Activated naive CD8-positive, alpha-beta T cell treated with anti-CD3 and anti-CD28 coated beads, Interleukin-2, amount 50 U/mL, for 24 hours (primary cell): ENCODE results near the gene PIP4K2C.
"Not testable (repeated sequence)": the region's sequence is repeated elsewhere in the genome, so short reads cannot be mapped to it uniquely, and the experiment has no call there.

Experiments
- ATAC-seq: fragments of 150-1000 bp; cut with Tn5 transposase; one replicate; pipeline ENCODE4 v1.10.0; 2021
- DNase-seq: peaks from one replicate; pipeline ENCODE4 v3.0.0; 2021
- H3K27ac Mint-ChIP-seq: one replicate; pipeline ENCODE4 v1.8.0; 2021; ENCODE audit warnings: mild to moderate bottlenecking, mixed read lengths
- H3K27me3 Mint-ChIP-seq: one replicate; pipeline ENCODE4 v1.8.0; 2021; ENCODE audit warnings: mixed read lengths
- H3K36me3 Mint-ChIP-seq: one replicate; pipeline ENCODE4 v1.8.0; 2021; ENCODE audit warnings: low read depth, mixed read lengths
- H3K4me1 Mint-ChIP-seq: one replicate; pipeline ENCODE4 v1.8.0; 2021; ENCODE audit warnings: mixed read lengths
- H3K4me3 Mint-ChIP-seq: one replicate; pipeline ENCODE4 v1.8.0; 2021; ENCODE audit warnings: mild to moderate bottlenecking, moderate library complexity, mixed read lengths
- H3K9me3 Mint-ChIP-seq: one replicate; pipeline ENCODE4 v1.8.0; 2021; ENCODE audit warnings: mixed read lengths

The PIP4K2C gene

DNA sequence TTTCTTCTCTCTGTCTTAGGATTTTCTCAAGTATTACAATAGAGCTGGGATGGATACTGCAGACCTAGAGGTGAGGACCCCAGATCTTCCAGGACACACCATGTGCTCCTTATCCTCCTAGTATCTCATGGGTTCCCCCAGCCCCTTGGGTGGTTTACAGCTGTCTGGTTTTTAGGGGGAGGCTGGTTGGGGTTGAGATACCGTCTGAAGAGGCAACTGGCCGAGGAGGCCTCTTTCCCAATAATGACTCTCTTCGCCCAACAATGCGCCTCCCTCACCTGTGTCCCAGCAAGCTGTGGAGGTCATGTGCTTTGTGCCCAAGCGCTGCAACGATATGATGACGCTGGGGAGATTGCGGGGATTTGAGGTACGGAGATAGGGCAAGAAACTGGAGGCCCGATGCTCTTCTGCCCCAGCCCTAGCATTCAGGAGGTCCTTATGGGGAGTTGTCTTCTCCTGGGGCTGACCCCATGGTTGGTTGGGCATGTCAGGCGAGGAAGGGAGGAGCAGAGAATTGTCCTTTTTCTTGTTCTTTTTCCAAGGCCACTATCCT, 24.0 kb downstream of the PIP4K2C start:
- Mint-ChIP-seq H3K27ac (no peak overlapping the region), H3K4me3 (no peak overlapping the region), H3K4me1 (peaks cover 12% of the 10 kb centered on the region), H3K9me3 (no peaks in the 10 kb centered on the region), H3K36me3 (no peaks in the 10 kb centered on the region), H3K27me3 (peaks cover 49% of the 10 kb centered on the region)
- ATAC-seq (no peak), DNase-seq (no peak)

DNA sequence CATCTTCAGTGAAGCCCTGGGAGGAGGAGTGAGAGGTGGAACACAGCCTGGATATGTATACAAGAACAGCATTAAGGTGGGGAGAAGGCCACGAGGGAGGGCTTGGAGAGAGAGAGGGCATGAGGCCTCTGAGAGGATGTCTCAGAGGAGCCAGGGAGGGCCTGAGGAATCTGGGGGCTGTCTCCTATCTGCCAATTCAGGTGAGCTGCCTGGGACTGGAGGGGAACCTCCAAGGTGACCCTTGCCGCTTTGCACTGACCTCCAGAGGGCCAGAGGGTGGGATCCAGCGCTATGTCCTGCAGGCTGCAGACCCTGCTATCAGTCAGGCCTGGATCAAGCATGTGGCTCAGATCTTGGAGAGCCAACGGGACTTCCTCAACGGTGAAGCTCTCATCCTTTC, 24.6 kb downstream of the PIP4K2C start:
- no peak for DNase-seq
- Mint-ChIP-seq H3K27me3 (peaks cover 51% of the 10 kb centered on the region), H3K9me3 (no peaks in the 10 kb centered on the region), H3K36me3 (no peaks in the 10 kb centered on the region), H3K4me1 (peaks cover 12% of the 10 kb centered on the region), H3K27ac (no peak overlapping the region), H3K4me3 (no peak overlapping the region)
- ATAC-seq: no peak

DNA sequence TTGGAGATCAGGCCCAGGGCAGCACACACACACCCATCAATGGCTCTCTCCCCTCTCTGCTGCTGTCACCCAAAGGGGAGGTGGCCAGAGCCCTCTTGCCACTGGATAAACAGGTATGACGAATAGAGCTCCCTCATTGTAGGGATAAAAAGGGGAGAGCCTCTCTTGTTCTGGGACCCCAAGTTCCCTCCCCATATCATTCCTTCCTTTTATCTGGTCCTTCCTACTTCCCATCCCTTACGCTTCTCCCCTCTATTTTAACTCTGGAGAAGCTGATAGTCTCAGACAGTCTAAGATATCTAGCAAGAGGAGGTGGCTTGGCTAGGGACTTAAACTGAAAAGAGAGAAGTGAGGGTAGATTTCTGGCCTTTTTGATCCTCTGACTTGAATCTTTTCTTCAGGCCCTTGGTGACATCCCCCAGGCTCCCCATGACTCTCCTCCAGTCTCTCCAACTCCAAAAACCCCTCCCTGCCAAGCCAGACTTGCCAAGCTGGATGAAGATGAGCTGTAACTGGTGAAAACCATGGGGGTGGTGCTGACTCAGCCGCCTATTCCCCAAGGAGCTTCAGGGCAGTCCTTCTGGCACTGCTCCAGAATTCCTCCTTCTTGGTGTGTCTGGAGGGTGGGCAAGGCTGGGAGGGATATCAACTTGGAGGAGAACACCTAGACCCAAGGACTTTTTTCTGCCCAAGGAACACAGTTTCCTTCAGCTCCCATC, 25.6 kb downstream of the PIP4K2C start:
- Mint-ChIP-seq H3K36me3 (no peaks in the 10 kb centered on the region), H3K4me1 (peaks cover 17% of the 10 kb centered on the region), H3K27ac (no peak overlapping the region), H3K4me3 (no peak overlapping the region), H3K27me3 (peaks cover 59% of the 10 kb centered on the region), H3K9me3 (no peaks in the 10 kb centered on the region)
- DNase-seq: no peak
- ATAC-seq: no peak

DNA sequence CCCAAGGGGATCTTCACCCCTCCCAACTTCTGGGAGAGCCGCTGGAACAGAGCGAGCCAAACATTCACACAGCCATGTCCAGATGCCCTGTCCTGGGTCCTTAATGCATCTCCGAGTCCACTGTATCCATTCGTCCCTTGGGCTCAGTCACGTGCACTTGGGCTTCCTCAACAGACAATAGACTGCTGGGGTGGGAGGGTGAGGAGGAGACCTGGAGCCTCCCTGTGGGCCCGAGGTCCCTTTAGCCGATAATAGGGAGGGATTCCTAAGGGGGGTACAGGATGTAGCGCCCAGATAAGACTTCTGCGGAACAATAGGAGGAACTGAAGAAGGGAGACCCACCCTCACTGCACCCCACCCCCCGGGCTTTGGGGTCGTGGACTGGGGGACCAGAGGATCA, 26.9 kb downstream of the PIP4K2C start:
- Mint-ChIP-seq H3K4me1 (peaks cover 24% of the 10 kb centered on the region), H3K4me3 (no peak overlapping the region), H3K36me3 (no peaks in the 10 kb centered on the region), H3K27me3 (peaks cover 71% of the 10 kb centered on the region), H3K27ac (no peak overlapping the region), H3K9me3 (no peaks in the 10 kb centered on the region)
- ATAC-seq (no peak), DNase-seq (no peak)

DNA sequence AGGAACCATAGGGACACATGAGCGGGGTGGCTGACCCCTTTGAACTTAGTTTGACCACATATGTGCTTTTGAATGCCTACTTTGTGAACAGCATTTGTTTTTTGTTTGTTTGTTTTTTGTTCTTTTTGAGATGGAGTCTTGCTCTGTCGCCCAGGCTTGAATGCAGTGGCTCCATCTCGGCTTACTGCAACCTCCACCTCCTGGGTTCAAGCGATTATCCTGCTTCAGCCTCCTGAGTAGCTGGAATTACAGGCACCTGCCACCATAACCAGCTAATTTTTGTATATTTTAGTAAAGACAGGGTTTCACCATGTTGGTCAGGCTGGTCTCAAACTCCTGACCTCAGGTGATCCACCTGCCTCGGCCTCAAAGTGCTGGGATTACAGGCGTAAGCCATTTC, 27.4 kb downstream of the PIP4K2C start:
- not testable (repeated sequence) for ATAC-seq, H3K4me3 Mint-ChIP-seq, H3K9me3 Mint-ChIP-seq, H3K27ac Mint-ChIP-seq, H3K36me3 Mint-ChIP-seq, DNase-seq
- Mint-ChIP-seq H3K27me3 (peaks cover 75% of the 10 kb centered on the region), H3K4me1 (peaks cover 24% of the 10 kb centered on the region)

DNA sequence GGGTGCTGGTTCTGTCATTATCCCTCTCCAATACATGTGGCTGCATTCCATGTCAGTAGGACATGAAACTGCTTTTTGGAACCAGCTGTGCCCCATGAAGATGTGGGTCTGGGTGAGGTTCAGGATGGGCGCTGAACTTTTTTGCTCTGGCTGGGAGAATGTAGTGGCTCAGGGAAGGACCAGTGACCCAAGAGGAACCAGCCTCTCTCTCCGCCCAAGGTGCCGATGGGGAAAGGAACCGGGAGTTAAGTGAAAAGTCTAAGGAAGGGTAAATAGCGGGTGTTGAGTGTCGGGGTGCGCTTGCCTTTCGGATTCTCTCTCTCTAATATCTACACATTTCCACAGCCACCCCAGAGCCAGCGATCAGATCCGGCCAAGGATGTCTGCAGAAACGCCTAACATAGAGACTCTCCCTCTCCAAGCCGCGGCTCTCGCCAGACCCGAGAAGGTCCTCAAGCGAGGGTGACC, 28.0 kb downstream of the PIP4K2C start:
- peaks cover 24% of the 10 kb centered on the region for H3K4me1 Mint-ChIP-seq
- H3K4me3 Mint-ChIP-seq: no peak overlapping the region
- peaks cover 80% of the 10 kb centered on the region for H3K27me3 Mint-ChIP-seq

DNA sequence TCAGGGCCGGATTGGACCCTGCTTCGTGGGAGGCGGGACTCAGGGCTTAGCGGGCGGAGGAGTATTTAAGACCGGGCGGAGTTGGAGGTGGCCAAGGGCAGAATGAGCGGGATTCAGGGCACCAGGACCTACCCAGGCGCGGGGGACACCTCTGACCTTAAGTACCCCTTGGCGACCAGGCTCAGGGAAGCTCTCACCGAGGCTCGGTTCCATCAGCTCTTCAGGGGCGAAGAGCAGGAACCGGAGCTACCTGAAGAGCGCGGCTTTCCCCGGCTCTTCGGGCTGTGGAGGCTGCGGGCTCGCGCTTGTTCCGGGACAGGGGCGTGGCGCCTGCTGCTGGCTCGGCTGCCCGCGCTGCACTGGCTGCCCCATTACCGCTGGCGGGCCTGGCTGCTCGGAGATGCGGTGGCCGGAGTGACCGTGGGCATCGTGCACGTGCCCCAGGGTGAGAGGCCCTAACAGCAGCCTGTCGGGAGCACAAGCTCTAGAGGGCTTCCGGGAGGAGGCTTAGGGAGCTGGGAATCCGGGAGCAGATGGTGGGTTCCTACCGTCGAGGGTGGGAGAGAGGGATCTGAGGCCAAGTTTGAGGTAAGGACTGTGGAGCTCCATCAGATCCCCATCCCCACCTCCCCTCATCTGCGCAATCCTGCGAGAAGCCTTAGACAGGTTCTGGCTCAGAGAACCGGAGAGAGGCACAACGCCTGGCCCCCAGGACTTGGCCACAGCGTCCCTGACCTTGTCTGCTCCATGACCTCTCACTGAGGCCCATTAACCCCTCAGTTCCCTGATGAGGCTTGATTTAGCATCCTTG, 28.6 kb downstream of the PIP4K2C start:
- H3K9me3 Mint-ChIP-seq: no peaks in the 10 kb centered on the region
- no peaks in the 10 kb centered on the region for H3K36me3 Mint-ChIP-seq
- H3K4me3 Mint-ChIP-seq: no peak overlapping the region
- H3K4me1 Mint-ChIP-seq: peaks cover 24% of the 10 kb centered on the region
- no peak for ATAC-seq
- H3K27ac Mint-ChIP-seq: no peak overlapping the region
- peaks cover 87% of the 10 kb centered on the region for H3K27me3 Mint-ChIP-seq
- DNase-seq: no peak

More for the DNA sequence above, 28.0 kb downstream of the PIP4K2C start:
- no peak for DNase-seq
- no peaks in the 10 kb centered on the region for H3K36me3 Mint-ChIP-seq
- no peak overlapping the region for H3K27ac Mint-ChIP-seq
- no peaks in the 10 kb centered on the region for H3K9me3 Mint-ChIP-seq
- ATAC-seq: no peak

DNA sequence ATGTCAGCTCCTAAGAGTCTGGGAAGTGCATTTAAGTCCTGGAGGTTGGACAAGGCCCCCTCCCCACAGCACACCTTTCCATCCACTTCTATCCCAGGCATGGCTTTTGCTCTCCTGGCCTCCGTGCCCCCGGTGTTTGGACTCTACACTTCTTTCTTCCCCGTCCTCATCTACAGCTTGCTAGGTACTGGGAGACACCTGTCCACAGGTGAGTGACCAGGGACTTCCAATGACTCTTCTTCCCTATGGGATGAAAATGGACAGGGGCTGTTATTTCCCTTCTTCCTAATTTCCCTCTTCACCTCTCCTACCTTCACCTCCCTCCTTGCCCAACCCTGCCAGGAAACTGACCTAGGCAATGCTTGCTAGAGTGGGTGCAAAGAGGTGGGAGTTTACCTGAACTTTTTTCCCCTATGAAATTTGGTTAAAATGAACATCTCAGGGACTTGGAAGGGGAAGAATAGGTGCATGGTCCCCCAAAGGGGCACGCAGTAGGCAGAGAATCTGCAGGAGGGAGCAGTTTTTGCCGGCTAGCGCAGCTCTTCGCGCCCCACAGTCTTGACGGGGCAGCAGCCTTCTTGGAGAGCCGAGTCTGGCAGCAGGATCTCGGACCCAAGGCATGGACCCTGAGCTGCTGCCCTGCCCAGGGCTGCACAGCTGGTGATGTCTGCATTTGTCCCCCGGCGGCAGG, 29.4 kb downstream of the PIP4K2C start:
- Mint-ChIP-seq H3K27ac (no peak overlapping the region), H3K36me3 (no peaks in the 10 kb centered on the region), H3K4me3 (peak overlapping the region; percentile 75), H3K9me3 (no peaks in the 10 kb centered on the region), H3K4me1 (peaks cover 24% of the 10 kb centered on the region), H3K27me3 (peaks cover 92% of the 10 kb centered on the region)
- DNase-seq (no peak), ATAC-seq (no peak)

DNA sequence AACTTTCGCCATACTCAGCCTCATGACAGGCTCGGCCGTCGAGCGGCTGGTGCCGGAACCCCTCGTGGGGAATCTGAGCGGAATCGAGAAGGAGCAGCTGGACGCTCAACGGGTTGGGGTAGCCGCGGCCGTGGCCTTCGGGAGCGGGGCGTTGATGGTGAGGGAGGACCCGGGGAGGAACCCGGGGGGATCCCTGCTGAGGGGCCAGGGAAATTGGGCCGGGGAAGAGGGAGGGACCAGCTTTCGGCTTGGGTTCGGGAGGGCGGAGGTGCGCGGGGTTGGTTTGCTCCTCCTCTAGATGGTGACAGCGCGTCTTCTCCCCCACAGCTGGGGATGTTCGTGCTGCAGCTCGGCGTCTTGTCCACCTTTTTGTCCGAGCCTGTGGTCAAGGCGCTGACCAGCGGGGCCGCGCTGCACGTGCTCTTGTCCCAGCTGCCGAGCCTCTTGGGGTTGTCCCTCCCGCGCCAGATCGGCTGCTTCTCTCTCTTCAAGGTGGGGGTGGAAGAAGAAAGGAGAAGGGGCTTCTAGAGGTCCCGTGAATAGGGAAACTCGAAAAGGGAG, 30.0 kb downstream of the PIP4K2C start:
- H3K9me3 Mint-ChIP-seq: no peaks in the 10 kb centered on the region
- no peak for ATAC-seq
- H3K4me1 Mint-ChIP-seq: peaks cover 24% of the 10 kb centered on the region
- peak overlapping the region; percentile 75 for H3K4me3 Mint-ChIP-seq
- peaks cover 93% of the 10 kb centered on the region for H3K27me3 Mint-ChIP-seq
- no peaks in the 10 kb centered on the region for H3K36me3 Mint-ChIP-seq
- H3K27ac Mint-ChIP-seq: no peak overlapping the region
- peak; percentile 34 for DNase-seq

DNA sequence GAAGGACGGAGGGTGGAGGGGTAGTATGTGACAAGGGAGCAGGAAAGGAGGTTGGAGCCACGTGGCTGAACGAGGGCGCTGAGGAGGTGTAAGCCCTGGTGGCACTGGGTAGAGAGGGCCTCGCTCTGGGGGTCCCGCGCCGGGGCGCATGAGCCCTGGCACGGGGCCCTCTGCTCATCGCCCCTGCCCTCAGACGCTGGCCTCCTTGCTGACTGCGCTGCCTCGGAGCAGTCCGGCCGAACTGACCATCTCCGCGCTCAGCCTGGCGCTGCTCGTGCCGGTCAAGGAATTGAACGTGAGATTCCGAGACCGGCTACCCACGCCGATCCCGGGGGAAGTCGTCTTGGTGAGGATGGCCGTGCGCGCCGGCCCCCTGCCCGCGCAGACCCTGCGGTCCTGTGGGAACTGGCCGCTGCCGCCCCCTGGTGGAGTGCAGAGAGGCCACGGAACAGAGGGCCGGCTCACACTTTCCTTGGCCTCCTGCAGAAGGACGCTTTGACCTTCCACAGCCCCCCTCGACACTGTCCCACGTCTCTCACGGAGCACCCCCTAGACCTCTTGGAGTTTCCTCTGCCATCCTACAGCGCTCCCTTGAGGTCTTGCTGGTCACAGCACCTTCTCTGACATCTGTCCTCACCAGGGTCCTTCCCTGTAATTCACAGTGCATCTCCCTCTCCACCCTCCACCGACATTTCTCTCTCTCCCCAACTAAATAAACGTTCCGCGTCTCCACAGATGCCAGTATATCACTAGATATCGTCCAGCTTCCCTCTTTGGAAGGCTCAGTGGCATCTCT, 30.7 kb downstream of the PIP4K2C start:
- H3K4me3 Mint-ChIP-seq: peak overlapping the region; percentile 75
- H3K27me3 Mint-ChIP-seq: peaks cover 93% of the 10 kb centered on the region
- DNase-seq: peak; percentile 78
- ATAC-seq: peak; percentile 73
- no peak overlapping the region for H3K27ac Mint-ChIP-seq
- H3K36me3 Mint-ChIP-seq: no peaks in the 10 kb centered on the region
- H3K4me1 Mint-ChIP-seq: peaks cover 29% of the 10 kb centered on the region
- no peaks in the 10 kb centered on the region for H3K9me3 Mint-ChIP-seq

DNA sequence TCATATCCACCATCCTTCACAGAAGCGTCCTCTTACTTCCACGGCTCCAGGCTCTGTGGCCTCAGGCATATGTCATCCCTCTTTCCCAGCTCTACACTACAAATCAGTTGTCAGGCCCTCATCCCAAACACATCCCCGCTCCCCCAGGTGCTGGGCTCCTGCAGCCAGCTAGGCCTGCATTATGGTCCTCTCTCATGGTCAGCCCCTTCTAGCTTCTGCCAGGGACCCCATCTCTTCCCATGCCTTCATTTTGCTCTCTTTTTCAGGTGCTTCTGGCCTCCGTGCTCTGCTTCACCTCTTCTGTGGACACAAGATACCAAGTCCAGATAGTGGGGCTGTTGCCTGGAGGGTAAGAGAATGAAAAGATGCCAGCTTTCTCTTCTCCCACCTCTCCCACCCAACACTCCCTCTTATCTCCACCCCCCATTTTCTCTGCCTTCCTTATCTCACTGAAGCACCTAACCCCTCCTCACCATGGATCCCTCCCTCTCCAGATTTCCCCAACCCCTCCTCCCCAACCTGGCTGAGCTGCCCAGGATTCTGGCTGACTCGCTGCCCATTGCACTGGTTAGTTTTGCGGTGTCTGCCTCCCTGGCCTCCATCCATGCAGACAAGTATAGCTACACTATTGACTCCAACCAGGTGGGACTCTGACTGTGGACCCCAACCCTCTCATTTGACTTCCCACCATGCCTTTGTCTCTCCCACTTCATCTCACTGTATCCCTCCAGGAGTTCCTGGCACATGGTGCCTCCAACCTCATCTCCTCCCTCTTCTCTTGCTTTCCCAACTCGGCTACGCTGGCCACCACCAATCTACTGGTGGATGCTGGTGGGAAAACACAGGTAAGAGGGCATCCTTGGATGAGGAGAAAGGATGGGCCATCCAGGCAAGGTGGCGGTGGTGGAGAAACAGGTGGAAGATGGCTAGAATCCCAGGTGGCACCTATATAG, 31.6 kb downstream of the PIP4K2C start:
- no peak for ATAC-seq
- Mint-ChIP-seq H3K9me3 (no peaks in the 10 kb centered on the region), H3K4me1 (peaks cover 33% of the 10 kb centered on the region), H3K27me3 (peaks cover 96% of the 10 kb centered on the region), H3K4me3 (peak overlapping the region; percentile 75), H3K27ac (no peak overlapping the region), H3K36me3 (no peaks in the 10 kb centered on the region)
- no peak for DNase-seq

DNA sequence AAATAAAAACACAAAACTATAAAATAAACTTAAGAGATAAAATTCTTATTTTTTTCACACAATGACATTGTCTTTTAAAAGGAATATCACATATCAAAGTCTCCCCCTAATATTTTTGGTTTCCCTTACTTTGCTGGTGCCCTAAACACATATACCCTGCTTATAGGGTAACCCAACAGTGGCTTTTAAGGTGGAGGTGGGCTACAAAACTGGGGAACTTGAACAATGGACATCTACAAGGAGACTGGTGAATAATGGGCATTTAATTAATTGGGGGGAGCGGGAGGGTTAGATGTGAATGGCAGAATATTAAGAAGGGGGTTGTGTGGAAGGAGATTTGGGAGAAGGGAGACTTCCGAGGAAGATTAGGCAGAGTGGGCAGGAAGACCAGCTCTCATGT, 32.4 kb downstream of the PIP4K2C start:
- no peak for DNase-seq
- ATAC-seq: no peak
- Mint-ChIP-seq H3K4me1 (peaks cover 36% of the 10 kb centered on the region), H3K27me3 (peaks cover 95% of the 10 kb centered on the region), H3K27ac (no peak overlapping the region), H3K36me3 (no peaks in the 10 kb centered on the region), H3K4me3 (no peak overlapping the region), H3K9me3 (no peaks in the 10 kb centered on the region)
